GM19397 (cell line): Measurements from ENCODE around the gene POU2AF1.
A peak's percentile ranks its signal among the peaks of the same experiment; 100 is the strongest.

Experiments
- ATAC-seq: cut with Tn5 transposase; IDR thresholded peaks from one replicate; pipeline ENCODE4 v1.9.1; 2021; ENCODE audit warnings: mild to moderate bottlenecking, moderate library complexity; ENCODE audit not compliant: unreplicated experiment

Gene POU2AF1

DNA sequence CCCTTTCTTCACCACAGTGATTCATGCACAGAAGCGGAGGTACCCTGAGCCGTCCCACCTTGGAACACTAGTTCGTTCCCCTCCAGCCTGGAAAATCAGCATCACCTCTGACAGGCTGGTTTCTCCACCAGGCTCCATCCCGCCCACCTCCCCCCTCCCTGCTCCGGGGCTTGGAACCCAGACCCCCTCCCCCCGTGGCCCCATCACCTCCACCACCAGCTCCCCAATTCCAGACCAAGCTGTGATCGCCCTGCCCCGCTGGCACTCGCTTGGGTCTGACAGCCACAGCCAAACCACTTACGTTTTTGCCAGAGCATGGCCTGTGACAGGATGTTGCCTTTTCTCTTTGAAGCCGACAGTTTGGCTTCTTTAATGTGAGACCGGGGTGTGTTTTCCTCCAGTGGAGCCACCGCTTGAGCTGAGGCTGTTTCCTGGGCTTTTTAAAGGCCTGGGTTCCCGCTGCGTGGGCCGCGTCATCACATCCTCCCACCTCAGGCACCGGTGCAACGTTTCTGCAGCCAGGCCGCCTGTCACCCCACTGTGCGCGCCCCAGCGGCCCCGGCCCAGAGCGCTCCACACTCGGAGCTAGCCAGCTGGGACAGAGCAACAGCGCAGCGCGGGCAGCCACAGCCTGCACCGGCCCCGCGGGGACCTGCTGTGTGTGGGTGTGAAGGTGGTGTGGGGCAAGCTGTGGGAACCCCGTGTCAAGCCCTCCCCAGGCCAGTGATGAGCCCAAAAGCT is at the start of gene POU2AF1:
POU2AF1 (minus strand) TSS at position 415 of the 741 bp plus-strand sequence; CDS start at position 317, 98 bp downstream.
- peak; percentile 78 for ATAC-seq

DNA sequence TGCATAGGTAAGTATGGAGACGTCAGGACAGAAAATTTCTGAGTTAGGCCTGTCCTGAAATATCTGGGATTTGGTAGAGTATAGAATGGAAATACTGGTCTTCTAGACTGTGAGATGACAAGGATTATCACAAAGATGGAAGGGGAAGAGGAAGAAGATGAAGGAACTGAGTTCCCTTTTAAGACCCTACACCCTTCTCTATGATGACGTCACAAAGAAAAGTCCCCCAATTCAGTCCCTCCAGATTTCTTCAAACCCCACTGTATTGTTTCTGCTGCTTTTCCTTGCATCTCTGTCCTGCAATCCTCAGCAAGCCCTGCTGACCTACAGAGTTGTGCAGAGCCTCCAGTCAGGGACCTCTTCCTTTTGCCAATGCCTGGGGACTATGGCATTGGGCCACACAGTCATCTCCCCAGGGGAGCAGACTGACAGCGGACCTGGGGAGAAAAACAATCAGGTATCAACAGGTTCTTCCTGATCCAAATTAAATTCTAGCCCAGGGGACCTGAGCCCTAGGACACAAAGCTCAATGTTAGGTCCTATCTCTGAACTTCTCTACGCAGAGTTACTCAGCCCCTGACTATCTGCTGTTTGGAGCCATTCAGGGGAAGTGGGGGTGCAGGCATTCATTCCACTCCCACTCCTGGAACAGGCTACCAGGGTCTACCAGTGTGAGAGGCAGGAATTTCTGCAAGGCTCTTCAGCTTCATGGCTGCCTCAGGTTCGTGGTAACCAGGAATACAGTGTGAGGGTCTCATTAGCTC is 49.2 kb upstream of the POU2AF1 start:
- no peak for ATAC-seq

DNA sequence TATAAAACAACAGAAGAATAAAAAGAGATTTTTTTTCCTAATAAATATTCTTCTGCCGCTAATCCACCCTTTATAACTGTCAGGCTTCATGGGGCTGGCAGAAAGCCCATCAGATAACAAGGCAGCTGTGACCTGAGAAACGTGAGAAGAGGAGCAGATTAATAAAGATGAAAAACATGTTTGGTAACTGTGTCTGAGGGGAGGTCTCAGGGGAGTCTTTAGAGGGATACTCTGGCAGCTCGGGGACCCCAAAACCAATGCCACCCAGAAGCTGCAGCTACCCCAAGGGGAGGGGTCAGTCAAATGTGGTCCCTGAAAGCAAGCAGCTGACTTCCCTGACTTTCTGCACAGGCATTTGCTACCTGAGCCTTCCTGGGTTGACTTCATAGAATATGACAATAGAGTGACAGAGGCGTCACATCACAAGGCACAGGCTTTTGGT is 48.4 kb upstream of the POU2AF1 start:
- no peak for ATAC-seq

- ATAC-seq = no peak
These were observed 47.5 kb upstream of the POU2AF1 start for GRCh38 chr11:111426617-111427016.

DNA sequence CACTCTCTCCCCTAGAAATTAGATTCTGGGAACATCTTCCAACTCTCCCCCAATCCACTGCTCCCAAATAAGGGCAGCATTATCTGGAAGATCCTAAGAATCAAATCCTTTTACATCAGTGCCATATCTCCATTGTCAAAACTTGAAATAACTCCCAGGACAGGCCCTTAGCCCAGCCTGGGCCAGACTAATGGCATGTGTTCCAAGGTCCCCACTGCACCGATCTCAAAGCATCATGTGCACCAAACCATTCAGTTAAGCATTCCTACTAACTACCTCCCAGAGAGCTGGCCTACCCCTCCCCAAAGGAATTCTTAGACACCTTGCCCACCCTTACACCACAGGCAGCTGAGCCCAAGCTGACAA is 44.2 kb upstream of the POU2AF1 start:
- ATAC-seq = peak; percentile 8

DNA sequence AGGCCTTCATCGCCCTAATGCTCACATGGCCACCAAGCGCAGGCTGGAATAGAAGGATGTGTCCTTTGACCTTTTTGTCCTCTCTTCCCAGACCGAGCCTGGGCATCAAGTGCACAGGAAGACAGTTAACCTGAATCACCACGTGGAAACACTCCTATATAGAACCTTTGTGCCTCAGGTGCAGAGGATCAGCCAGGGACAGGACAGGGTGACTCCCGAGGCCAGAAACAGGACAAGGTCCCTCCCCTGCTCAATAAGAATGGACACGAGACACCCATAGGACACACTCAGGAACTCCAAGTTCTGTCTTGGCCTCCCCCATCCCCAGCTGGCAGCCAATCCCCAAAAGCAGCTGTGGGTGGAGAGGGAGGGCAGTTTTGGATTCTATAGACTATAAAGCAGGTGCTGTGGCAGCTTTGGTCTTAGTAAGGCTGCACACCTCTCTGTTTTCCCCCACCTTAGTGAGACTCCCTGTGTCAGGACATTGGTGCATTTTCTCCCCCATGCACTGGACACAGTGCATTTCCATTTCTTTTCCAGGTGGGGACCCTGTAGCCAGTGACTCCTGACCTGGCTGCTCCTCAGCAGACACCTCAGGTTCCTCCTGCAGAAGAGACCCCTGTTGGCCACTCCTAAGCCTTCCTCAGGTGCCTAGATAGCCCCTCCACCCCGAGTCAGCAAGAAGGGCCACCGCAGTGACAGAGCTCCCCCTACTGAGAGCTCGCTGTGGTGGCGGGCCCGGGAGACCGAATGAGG is 43.6 kb upstream of the POU2AF1 start:
- peak; percentile 73 for ATAC-seq

DNA sequence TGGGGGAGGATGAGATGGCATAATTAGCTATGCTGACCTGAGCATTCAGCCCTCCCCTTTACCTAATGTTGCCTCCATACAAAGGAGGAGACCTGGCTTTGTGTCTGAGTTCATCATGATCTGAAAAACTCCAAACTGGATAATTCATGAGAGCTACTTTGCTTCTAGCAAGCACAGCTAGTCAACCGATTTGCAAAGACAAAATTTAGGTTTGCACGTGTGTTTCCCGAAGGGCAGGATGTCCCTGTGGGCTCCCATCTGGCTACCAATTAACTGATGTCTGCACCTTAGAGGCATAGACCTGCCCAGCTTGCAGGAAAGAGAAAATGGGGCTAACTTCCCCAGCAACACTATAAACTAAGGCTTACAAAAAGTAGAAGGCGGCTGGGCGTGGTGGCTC is 42.2 kb upstream of the POU2AF1 start:
- ATAC-seq = no peak

- ATAC-seq = no peak
These were observed 40.7 kb upstream of the POU2AF1 start for GRCh38 chr11:111419641-111420327.

DNA sequence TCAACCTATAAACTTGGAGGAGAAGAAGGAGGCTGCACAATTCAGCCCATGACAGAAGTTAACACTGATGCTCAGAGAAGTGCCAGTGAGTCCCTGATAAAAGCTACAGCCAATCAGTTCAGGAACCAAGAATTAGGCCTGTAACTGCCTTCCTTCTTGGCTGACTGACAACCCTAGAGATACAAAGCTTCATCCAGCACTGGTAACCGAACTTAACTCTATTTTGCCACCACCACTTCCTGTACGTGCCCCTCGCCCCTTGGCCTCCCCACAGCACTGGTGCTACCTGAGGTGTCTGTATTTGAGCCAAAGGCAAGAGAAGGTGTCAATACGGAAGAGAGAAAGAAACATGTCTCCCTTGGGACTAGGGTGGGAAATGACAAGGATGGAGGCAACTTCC is 40.1 kb upstream of the POU2AF1 start:
- ATAC-seq = no peak

DNA sequence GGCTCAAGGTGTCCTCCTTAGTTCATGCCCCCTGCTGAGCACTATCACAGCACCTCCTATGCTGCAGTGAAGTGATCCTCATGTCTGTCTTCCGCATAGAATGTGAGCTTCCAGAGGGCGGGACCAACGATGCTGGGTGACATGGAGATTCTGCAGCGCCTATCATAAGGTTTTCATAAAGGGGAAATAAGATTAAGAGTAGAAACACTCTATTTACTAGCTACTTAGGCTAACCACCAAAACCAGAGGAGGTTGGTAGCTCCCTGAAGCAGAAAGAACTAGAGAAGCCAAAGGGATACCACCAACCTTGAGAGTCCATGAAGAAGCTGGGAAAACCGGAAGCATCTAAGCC is 39.3 kb upstream of the POU2AF1 start:
- ATAC-seq = no peak

DNA sequence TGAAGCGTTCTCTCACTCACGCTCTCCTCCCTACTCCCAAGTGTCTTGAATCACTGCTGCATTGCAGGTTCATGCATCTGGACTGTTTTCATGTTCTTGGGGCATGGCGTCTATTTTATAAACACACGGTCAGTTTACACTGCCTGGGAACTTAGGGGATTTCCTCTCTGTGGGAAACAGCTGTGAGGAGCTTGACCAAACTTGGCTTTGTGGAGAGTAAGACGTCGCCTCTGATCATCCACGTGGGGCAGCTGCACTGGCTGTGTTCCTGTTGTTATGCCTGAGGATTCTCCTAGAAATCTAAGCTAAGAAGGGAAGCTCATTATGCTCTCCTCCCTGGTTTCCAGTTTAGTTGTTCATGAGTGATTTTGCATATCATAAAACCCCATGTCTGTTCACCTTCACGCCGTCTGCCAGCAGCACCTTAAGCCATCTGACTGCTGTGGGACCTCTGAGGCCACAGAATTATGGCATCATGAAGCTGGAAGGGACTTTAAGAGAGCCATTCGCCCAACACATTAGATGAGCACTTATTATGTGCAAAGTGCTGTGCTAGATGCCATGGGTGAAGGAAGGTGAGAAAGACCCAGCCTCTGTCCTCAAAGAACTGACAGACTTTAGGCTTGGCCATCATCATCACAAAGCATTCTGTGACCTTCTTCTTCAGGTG is 38.8 kb upstream of the POU2AF1 start:
- peak; percentile 24 for ATAC-seq

DNA sequence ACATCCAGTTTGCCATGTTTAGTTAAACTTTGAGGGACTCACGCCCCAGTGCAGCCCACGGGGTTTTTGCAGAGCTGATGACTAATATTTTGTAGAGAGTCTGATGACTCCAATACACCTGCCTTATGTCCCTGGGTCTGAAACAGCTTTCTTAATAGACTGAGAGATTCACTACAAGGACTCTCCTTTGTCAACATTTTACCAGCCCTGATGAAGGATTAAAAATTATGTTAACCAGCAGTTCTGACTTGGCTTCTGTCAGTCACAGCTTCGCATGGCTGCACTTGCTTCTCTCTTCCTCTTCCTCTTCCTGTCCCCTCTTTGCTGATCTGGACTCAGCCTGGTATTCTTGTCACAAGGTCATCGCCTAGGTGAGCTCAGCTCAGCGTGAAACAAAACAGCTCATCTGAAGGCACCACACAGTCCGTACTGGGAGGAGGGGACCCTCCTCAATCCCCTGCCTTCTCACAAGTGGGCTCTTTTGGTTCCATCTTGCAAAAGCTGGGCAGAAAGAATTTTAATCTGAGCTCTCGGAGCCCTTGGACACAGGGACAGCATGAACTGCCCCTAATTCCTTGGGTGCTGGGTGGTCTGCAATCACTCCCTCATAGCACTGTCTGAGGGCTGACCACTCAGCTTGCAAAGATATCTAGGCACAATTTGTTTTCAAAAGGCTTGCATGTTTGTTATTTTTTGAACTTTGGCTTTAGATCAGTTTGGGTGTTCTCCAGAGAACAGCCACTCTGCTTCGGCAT is 38.1 kb upstream of the POU2AF1 start:
- peak; percentile 55 for ATAC-seq

- ATAC-seq = peak; percentile 1
These were observed 37.3 kb upstream of the POU2AF1 start for GRCh38 chr11:111416231-111416960.

DNA sequence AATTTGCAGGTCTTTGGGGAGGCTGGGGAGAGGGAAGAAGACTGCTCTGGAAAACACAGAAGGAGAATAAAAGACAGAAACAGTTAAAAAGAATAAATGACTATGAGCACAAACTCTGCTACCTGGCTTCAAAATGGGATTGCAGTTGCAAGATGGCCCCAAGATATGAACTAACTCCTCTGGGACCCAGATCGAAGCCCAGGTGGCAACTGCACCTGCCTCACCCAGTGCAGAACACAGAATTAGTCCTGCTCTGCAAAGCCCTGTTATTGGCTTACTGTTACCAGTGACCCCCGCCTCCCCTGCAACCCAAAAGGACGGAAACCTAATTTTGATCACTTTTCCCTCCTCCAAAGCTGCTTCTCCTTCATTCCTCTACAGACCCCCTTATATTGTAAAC is 35.9 kb upstream of the POU2AF1 start:
- ATAC-seq = no peak

DNA sequence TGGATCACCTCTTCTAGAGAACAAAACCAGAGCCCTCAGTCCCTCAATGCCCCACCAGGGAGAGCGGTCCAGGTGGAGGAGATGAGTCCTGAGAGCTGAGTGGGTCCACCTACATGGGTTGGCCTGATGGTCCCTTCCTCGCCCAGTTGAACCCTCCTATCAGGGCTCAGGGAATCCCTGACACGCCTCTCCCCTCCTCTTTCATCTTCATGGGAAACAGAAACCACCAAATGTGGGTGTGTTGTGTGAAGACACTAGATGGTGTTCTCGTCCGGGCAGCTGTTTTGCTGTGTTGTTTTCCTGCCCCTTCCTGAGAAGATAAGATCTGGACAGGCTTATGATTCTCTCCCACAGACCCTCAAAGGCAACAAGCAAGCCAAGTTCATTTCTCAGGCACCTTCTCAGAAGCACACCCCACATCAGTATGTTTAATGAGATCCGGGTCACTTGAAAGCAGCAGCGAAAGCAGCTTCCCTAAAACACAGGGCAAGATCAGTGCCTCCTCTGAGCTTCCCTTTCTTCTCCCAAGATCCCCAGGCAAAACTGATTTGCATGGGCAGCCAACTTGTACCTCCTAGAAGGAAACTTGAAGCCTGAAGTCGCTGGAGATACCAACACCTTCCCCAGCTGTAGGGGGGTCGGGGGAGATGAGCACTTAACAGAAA is 35.3 kb upstream of the POU2AF1 start:
- ATAC-seq = peak; percentile 19

DNA sequence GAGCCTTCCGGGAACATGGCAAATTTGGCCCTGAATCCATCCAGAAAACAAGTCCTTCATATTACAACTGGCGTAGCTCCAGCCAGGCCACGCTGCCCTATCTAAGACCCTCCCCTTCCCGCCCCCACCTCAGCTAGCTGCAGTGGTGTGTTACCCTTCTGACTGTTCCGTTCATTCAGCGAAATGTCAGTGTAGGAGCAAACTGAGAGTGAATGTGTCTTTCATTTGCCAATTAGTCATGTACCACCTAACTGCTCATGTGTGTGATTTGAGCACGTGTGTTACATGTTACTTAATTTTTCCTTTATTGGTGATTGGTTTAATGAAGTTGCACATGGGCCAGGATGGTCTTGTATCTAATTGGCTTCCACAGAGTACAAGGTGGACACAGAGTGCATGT is 34.8 kb upstream of the POU2AF1 start:
- no peak for ATAC-seq

GRCh38 chr11:111412293-111412692 is 33.2 kb upstream of the POU2AF1 start:
- no peak for ATAC-seq

DNA sequence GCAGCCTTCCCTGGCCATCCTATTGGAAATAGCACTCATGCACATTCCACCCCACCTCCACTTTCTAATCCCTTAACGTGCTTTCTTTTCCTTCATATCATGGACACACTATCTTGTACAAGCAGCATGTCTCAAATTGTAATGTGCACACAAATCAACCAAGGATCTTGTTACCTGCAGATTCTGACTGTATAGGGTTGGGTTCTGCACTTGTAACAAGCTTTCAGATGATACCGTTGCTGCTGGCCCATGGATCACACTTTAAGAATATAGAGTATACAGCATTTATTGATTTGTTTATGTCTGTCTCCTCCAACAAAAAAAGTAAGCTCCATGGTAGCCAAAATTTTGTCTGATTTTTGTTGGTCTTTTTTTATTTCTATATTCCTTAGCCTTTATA is 32.4 kb upstream of the POU2AF1 start:
- ATAC-seq = no peak

GRCh38 chr11:111410951-111411350 is 31.9 kb upstream of the POU2AF1 start:
- ATAC-seq = no peak
